Measurements from ENCODE around the gene WWOX.

WWOX gene

GRCh38 chr16:78811247-78811646, 711.8 kb downstream of the WWOX start (continued):
- TF ChIP-seq PATZ1 (CRISPR knock-in tag; IDR thresholded peaks at IDR 0.05; ENCODE audit: borderline replicate concordance) (no peak), ZNF70 (CRISPR knock-in tag; IDR thresholded peaks at IDR 0.05) (no peak), GLIS3 (CRISPR knock-in tag; IDR thresholded peaks at IDR 0.05) (no peak), OSR1 (CRISPR knock-in tag; IDR thresholded peaks at IDR 0.05) (no peak), RARB (CRISPR knock-in tag; IDR thresholded peaks at IDR 0.05) (no peak), TCF4 (CRISPR knock-in tag; IDR thresholded peaks at IDR 0.05; ENCODE audit: borderline replicate concordance) (no peak), ZC3H10 (CRISPR knock-in tag; IDR thresholded peaks at IDR 0.05) (no peak)

DNA sequence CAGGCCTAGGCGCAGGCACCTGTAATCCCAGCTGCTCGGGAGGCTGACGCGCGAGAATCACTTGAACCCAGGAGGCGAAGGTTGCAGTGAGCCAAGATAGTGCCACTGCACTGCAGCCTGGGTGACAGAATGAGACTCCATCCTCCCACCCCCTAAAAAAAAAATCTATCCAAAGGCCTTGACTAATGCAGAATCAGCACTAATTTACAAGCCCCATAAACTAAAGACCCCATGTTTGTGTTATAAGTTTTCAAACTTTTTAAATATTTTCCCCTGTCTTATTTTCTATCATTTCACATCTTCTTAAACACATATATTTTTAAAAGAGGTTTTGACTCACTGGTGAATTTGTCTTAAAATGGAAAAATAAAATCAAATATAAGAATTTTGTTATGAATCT, 713.1 kb downstream of the WWOX start:
- no peak for ATAC-seq
- TF ChIP-seq CSDC2 (CRISPR knock-in tag; IDR thresholded peaks at IDR 0.05) (no peak), CREB5 (CRISPR knock-in tag; IDR thresholded peaks at IDR 0.05; ENCODE audit: low read depth) (no peak), PATZ1 (CRISPR knock-in tag; IDR thresholded peaks at IDR 0.05; ENCODE audit: borderline replicate concordance) (no peak), ZFP30 (CRISPR knock-in tag; IDR thresholded peaks at IDR 0.05) (no peak)

GRCh38 chr16:78813661-78814311, 714.3 kb downstream of the WWOX start:
- no peak for TF ChIP-seq ESRRG (CRISPR knock-in tag; IDR thresholded peaks at IDR 0.05)
- no peak for TF ChIP-seq ZC3H10 (CRISPR knock-in tag; IDR thresholded peaks at IDR 0.05)
- no peak for TF ChIP-seq ZFP30 (CRISPR knock-in tag; IDR thresholded peaks at IDR 0.05)
- TF ChIP-seq TSHZ2 (CRISPR knock-in tag; IDR thresholded peaks at IDR 0.05) = no peak
- no peak for TF ChIP-seq PPARA (CRISPR knock-in tag; IDR thresholded peaks at IDR 0.05; ENCODE audit: borderline replicate concordance)
- TF ChIP-seq ZNF8 (CRISPR knock-in tag; IDR thresholded peaks at IDR 0.05) = no peak
- TF ChIP-seq CSDC2 (CRISPR knock-in tag; IDR thresholded peaks at IDR 0.05) = no peak
- no peak for TF ChIP-seq CREB5 (CRISPR knock-in tag; IDR thresholded peaks at IDR 0.05; ENCODE audit: low read depth)
- TF ChIP-seq ZNF565 (CRISPR knock-in tag; conservative IDR thresholded peaks at IDR 0.05; ENCODE audit: low read depth) = no peak
- no peak for TF ChIP-seq SNAI2 (CRISPR knock-in tag; IDR thresholded peaks at IDR 0.05)
- no peak for TF ChIP-seq PATZ1 (CRISPR knock-in tag; IDR thresholded peaks at IDR 0.05; ENCODE audit: borderline replicate concordance)
- no peak for TF ChIP-seq GLIS3 (CRISPR knock-in tag; IDR thresholded peaks at IDR 0.05)
- no peak for TF ChIP-seq ARNTL (CRISPR knock-in tag; IDR thresholded peaks at IDR 0.05; ENCODE audit: borderline replicate concordance, low read depth)
- TF ChIP-seq OSR1 (CRISPR knock-in tag; IDR thresholded peaks at IDR 0.05) = no peak
- TF ChIP-seq RARB (CRISPR knock-in tag; IDR thresholded peaks at IDR 0.05) = no peak
- no peak for ATAC-seq

Data from SK-N-SH treated with all-trans-retinoic acid at 6 μM for 48 hours (cell line).